WTC11 (cell line): ENCODE measurements around the gene WNT8A. TPM values are rescaled to one million over a fixed set of nuclear protein-coding genes. Genes with fewer than 3 reads are reported as not detected.

Experiments used
- ATAC-seq: fragments of 200-7000 bp; cut with Tn5 transposase; 2 replicates; pipeline ENCODE4 v1.10.0; 2021; ENCODE audit warnings: mild to moderate bottlenecking, moderate library complexity
- CTCF ChIA-PET: fragments of 300-600 bp; sonication (Branson Sonifier 250); formaldehyde crosslinking; loops from one replicate; lab custom pipeline; 2021; ENCODE audit warnings: antibody characterized with exemption; lab: Charles Lee
- POLR2A ChIA-PET: fragments of 350-600 bp; sonication (Branson Sonifier 250); formaldehyde crosslinking; loops from one replicate; lab custom pipeline; 2021; ENCODE audit warnings: antibody characterized with exemption; lab: Charles Lee
- DNase-seq: peaks from one replicate; pipeline ENCODE4 v3.0.0; 2021; ENCODE audit warnings: low spot score
- H3K27ac Mint-ChIP-seq: 2 replicates; pipeline ENCODE4 v1.8.0; 2021; ENCODE audit warnings: mixed read lengths
- H3K27me3 Mint-ChIP-seq: 2 replicates; pipeline ENCODE4 v1.8.0; 2021; ENCODE audit warnings: low read depth, mild to moderate bottlenecking, moderate library complexity, mixed read lengths
- H3K36me3 Mint-ChIP-seq: 2 replicates; pipeline ENCODE4 v1.8.0; 2021; ENCODE audit warnings: mixed read lengths
- H3K4me1 Mint-ChIP-seq: 2 replicates; pipeline ENCODE4 v1.8.0; 2022; ENCODE audit warnings: mixed read lengths
- H3K4me3 Mint-ChIP-seq: 2 replicates; pipeline ENCODE4 v1.8.0; 2021; ENCODE audit warnings: mild to moderate bottlenecking, moderate library complexity, mixed read lengths
- H3K9me3 Mint-ChIP-seq: 2 replicates; pipeline ENCODE4 v1.8.0; 2021; ENCODE audit warnings: mixed read lengths
- ETV6 ChIP-seq: sonication (generic); formaldehyde crosslinking; IDR thresholded peaks from 2 replicates; pipeline ENCODE4 v1.8.1; 2022; ENCODE audit warnings: mild to moderate bottlenecking, missing genetic modification reagents
- FOXJ3 ChIP-seq: sonication (generic); formaldehyde crosslinking; IDR thresholded peaks from 2 replicates; pipeline ENCODE4 v1.9.0; 2021; ENCODE audit warnings: missing genetic modification reagents, mild to moderate bottlenecking, borderline replicate concordance
- FOXP1 ChIP-seq: sonication (generic); formaldehyde crosslinking; IDR thresholded peaks from 2 replicates; pipeline ENCODE4 v1.8.0; 2022; ENCODE audit warnings: missing genetic modification reagents, mild to moderate bottlenecking, moderate library complexity, borderline replicate concordance
- GRHL2 ChIP-seq: fragments of 250-450 bp; sonication (Bioruptor Pico); IDR thresholded peaks from 2 replicates; pipeline ENCODE4 v1.8.0; 2022; ENCODE audit warnings: mild to moderate bottlenecking, moderate library complexity; ENCODE audit not compliant: insufficient replicate concordance, severe bottlenecking
- MXD4 ChIP-seq: fragments of 250-450 bp; sonication (Bioruptor Pico); IDR thresholded peaks from 2 replicates; pipeline ENCODE4 v1.8.0; 2021; ENCODE audit warnings: mild to moderate bottlenecking, moderate library complexity, borderline replicate concordance
- NFATC4 ChIP-seq: fragments of 250-450 bp; sonication (Bioruptor Pico); IDR thresholded peaks from 2 replicates; pipeline ENCODE4 v1.9.0; 2021; ENCODE audit warnings: mild to moderate bottlenecking
- NFYB ChIP-seq: sonication (generic); formaldehyde crosslinking; conservative IDR thresholded peaks from 2 replicates; pipeline ENCODE4 v1.8.0; 2022; ENCODE audit warnings: low read depth, missing genetic modification reagents
- TEAD1 ChIP-seq: sonication (generic); formaldehyde crosslinking; IDR thresholded peaks from 2 replicates; pipeline ENCODE4 v1.8.0; 2022; ENCODE audit warnings: mild to moderate bottlenecking, missing genetic modification reagents
- TEAD4 ChIP-seq: sonication (generic); formaldehyde crosslinking; IDR thresholded peaks from 2 replicates; pipeline ENCODE4 v1.8.0; 2022; ENCODE audit warnings: mild to moderate bottlenecking, missing genetic modification reagents
- ZNF219 ChIP-seq: sonication (generic); formaldehyde crosslinking; IDR thresholded peaks from 2 replicates; pipeline ENCODE4 v1.8.0; 2023; ENCODE audit warnings: missing genetic modification reagents, mild to moderate bottlenecking, borderline replicate concordance
- ZNF423 ChIP-seq: fragments of 250-450 bp; sonication (Bioruptor Pico); IDR thresholded peaks from 2 replicates; pipeline ENCODE4 v2.1.2; 2022; ENCODE audit warnings: mild to moderate bottlenecking, moderate library complexity
- total RNA-seq: library from RNA; stranded (reverse); gene quantifications from 3 replicates; pipeline ENCODE4 v1.2.3, GENCODE V29; 2021
- TF ChIP-seq, protein P1 (sequence below): fragments of 250-450 bp; sonication (Bioruptor Pico); IDR thresholded peaks from 2 replicates; pipeline ENCODE4 v2.1.2; 2022; ENCODE audit warnings: mild to moderate bottlenecking, moderate library complexity
- TF ChIP-seq, protein P2 (sequence below): sonication (generic); formaldehyde crosslinking; IDR thresholded peaks from 2 replicates; pipeline ENCODE4 v1.8.0; 2023; ENCODE audit warnings: missing genetic modification reagents, mild to moderate bottlenecking, borderline replicate concordance
- TF ChIP-seq, protein P3 (sequence below): fragments of 250-450 bp; sonication (Bioruptor Pico); IDR thresholded peaks from 2 replicates; pipeline ENCODE4 v1.9.0; 2021; ENCODE audit warnings: moderate library complexity, mild to moderate bottlenecking, inconsistent platforms, borderline replicate concordance
- TF ChIP-seq, protein P4 (sequence below): sonication (generic); formaldehyde crosslinking; IDR thresholded peaks from 2 replicates; pipeline ENCODE4 v1.8.1; 2022; ENCODE audit warnings: low read depth, missing genetic modification reagents, borderline replicate concordance

Gene WNT8A
- total RNA-seq, 1 experiment from 2014 or later: not detected

DNA sequence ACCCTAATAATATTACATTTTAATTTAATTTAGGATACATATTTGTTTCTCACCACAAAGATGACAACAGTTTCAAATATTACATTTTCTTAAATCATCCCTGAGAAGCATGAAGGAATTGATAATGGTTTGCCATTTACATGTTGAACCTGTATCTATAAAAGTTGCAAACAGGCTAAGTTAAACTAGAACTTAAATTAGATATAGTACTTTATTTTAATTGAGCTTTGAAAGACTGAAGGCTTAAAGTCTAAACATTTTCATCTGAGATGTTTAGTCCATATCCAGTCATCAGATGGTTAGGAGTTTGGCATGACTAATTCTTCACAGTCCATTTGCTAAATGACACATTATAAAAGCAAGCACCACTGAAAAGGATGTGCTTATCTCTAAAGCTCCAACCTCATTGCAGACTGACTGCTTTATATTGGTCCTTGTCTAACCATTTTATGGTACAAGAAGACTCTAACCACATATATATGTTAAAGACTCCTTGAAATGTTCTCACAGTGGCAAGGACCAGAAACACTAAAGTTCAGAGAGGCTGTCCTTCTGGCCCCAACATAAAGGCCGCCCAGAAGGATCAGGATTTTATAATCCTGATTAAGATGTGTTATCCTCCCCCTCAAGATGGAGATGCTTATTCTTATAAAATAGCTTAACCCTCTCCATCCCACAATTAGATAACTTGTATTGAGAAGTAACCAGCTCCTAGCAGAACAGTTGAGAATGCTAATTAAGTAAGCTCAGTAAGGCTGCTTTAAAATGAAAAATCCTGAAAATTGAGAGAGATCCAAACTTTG, 25.8 kb downstream of the WNT8A start:
- H3K9me3 Mint-ChIP-seq: no peaks in the 10 kb centered on the region

DNA sequence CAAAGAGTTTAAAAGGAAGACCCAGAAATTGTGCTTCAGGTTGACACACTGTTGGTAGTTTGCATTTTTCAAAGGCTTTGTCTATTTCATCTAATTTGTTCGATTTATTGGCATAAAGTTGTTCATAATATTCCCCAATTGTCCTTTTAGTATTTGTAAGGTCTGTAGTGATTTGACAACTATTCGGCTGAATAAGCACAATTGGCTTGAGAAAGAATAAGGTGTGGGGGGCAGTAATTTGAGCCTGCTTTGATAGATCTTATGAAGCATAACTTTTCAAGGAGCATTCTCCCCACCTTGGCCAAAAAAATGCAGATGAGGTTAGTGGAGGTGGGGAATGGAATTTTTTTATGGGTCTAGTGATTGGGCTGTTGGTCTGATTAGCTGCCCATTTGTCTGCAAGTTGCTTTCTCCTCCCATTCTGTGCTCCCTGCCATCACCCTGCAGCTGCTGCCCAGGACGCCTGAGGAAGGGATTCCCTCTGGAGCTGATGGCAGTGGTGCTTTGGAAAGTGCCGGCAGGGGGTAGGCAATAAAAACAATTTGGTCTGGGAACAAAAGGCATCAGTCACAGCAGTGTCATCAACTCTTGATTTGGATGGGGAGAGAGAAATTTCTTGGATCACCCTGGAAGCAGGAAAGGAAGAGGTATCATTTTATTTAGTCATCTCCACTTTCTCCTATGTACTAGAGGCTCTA, 26.6 kb downstream of the WNT8A start:
- Mint-ChIP-seq H3K4me3 (no peak overlapping the region), H3K27ac (no peak overlapping the region), H3K4me1 (peaks cover 14% of the 10 kb centered on the region), H3K9me3 (no peaks in the 10 kb centered on the region), H3K27me3 (peaks cover 14% of the 10 kb centered on the region), H3K36me3 (no peaks in the 10 kb centered on the region)
- ATAC-seq (peak; percentile 46; the same call in 1 of the 2 replicates), DNase-seq (peak; percentile 21)
- POLR2A ChIA-PET: no interaction called here
- no peak for TF ChIP-seq FOXP1 (CRISPR knock-in tag)
- TF ChIP-seq TEAD4 (CRISPR knock-in tag): no peak
- no peak for TF ChIP-seq NFATC4 (CRISPR knock-in tag)
- peak; percentile 49; the same call in 1 of the 2 replicates for TF ChIP-seq ZNF423 (CRISPR knock-in tag)
- CTCF ChIA-PET: interaction anchor here (0.9 to 3.7 kb wide), 4 partner anchors 23 to 33 kb away, joined by 4 to 20 read pairs (median 8); no protein-coding TSS in a partner anchor

More for the DNA sequence above, 25.8 kb downstream of the WNT8A start:
- peaks cover 14% of the 10 kb centered on the region for H3K4me1 Mint-ChIP-seq
- H3K27me3 Mint-ChIP-seq: peaks cover 19% of the 10 kb centered on the region
- CTCF ChIA-PET: interaction anchor here (0.9 to 3.7 kb wide), 4 partner anchors 23 to 33 kb away, joined by 4 to 20 read pairs (median 8); no protein-coding TSS in a partner anchor
- TF ChIP-seq, protein P1, sequence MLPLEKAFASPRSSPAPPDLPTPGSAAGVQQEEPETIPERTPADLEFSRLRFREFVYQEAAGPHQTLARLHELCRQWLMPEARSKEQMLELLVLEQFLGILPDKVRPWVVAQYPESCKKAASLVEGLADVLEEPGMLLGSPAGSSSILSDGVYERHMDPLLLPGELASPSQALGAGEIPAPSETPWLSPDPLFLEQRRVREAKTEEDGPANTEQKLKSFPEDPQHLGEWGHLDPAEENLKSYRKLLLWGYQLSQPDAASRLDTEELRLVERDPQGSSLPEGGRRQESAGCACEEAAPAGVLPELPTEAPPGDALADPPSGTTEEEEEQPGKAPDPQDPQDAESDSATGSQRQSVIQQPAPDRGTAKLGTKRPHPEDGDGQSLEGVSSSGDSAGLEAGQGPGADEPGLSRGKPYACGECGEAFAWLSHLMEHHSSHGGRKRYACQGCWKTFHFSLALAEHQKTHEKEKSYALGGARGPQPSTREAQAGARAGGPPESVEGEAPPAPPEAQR (CRISPR knock-in tag): no peak
- TF ChIP-seq, protein P2, sequence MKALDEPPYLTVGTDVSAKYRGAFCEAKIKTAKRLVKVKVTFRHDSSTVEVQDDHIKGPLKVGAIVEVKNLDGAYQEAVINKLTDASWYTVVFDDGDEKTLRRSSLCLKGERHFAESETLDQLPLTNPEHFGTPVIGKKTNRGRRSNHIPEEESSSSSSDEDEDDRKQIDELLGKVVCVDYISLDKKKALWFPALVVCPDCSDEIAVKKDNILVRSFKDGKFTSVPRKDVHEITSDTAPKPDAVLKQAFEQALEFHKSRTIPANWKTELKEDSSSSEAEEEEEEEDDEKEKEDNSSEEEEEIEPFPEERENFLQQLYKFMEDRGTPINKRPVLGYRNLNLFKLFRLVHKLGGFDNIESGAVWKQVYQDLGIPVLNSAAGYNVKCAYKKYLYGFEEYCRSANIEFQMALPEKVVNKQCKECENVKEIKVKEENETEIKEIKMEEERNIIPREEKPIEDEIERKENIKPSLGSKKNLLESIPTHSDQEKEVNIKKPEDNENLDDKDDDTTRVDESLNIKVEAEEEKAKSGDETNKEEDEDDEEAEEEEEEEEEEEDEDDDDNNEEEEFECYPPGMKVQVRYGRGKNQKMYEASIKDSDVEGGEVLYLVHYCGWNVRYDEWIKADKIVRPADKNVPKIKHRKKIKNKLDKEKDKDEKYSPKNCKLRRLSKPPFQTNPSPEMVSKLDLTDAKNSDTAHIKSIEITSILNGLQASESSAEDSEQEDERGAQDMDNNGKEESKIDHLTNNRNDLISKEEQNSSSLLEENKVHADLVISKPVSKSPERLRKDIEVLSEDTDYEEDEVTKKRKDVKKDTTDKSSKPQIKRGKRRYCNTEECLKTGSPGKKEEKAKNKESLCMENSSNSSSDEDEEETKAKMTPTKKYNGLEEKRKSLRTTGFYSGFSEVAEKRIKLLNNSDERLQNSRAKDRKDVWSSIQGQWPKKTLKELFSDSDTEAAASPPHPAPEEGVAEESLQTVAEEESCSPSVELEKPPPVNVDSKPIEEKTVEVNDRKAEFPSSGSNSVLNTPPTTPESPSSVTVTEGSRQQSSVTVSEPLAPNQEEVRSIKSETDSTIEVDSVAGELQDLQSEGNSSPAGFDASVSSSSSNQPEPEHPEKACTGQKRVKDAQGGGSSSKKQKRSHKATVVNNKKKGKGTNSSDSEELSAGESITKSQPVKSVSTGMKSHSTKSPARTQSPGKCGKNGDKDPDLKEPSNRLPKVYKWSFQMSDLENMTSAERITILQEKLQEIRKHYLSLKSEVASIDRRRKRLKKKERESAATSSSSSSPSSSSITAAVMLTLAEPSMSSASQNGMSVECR (CRISPR knock-in tag): no peak
- TF ChIP-seq, all 79 proteins: peak for 0
- H3K27ac Mint-ChIP-seq: no peak overlapping the region
- H3K36me3 Mint-ChIP-seq: no peaks in the 10 kb centered on the region
- POLR2A ChIA-PET: no interaction called here
- DNase-seq: no peak
- no peak for ATAC-seq
- H3K4me3 Mint-ChIP-seq: no peak overlapping the region

DNA sequence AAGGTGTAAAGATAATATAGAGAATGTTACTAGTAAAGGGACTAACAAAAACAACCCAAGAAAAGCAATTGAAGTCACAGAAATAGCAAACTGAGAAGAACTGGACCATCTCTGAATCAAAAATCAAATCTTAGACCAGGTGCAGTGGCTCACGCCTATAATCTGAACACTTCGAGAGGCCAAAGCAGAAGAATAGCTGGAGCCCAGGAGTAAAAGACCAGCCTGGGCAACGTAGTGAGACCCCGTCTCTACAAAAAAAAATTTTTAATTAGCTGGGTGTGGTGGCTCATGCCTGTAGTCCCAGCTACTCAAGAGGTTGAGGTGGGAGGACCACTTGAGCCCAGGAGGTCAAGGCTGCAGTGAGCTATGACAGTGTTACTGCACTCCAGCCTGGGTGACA, 27.3 kb downstream of the WNT8A start:
- DNase-seq (no peak), ATAC-seq (no peak)
- peaks cover 16% of the 10 kb centered on the region for H3K27me3 Mint-ChIP-seq
- POLR2A ChIA-PET: no interaction called here
- no peak overlapping the region for H3K4me3 Mint-ChIP-seq
- CTCF ChIA-PET: interaction anchor here (1.3 to 3.7 kb wide), 2 partner anchors 22 to 29 kb away, joined by 3 to 20 read pairs; no protein-coding TSS in a partner anchor
- no peaks in the 10 kb centered on the region for H3K9me3 Mint-ChIP-seq
- H3K36me3 Mint-ChIP-seq: no peaks in the 10 kb centered on the region
- TF ChIP-seq ETV6 (CRISPR knock-in tag): no peak
- TF ChIP-seq, protein P3, sequence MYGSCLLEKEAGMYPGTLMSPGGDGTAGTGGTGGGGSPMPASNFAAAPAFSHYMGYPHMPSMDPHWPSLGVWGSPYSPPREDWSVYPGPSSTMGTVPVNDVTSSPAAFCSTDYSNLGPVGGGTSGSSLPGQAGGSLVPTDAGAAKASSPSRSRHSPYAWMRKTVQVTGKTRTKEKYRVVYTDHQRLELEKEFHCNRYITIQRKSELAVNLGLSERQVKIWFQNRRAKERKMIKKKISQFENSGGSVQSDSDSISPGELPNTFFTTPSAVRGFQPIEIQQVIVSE (CRISPR knock-in tag): no peak
- no peak for TF ChIP-seq FOXJ3 (CRISPR knock-in tag)
- no peak for TF ChIP-seq GRHL2 (CRISPR knock-in tag)
- TF ChIP-seq, protein P4, sequence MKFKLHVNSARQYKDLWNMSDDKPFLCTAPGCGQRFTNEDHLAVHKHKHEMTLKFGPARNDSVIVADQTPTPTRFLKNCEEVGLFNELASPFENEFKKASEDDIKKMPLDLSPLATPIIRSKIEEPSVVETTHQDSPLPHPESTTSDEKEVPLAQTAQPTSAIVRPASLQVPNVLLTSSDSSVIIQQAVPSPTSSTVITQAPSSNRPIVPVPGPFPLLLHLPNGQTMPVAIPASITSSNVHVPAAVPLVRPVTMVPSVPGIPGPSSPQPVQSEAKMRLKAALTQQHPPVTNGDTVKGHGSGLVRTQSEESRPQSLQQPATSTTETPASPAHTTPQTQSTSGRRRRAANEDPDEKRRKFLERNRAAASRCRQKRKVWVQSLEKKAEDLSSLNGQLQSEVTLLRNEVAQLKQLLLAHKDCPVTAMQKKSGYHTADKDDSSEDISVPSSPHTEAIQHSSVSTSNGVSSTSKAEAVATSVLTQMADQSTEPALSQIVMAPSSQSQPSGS (CRISPR knock-in tag): no peak
- no peak for TF ChIP-seq ZNF219 (CRISPR knock-in tag)
- no peak for TF ChIP-seq NFYB
- TF ChIP-seq, protein P1 (CRISPR knock-in tag): no peak
- no peak for TF ChIP-seq NFATC4 (CRISPR knock-in tag)
- no peak for TF ChIP-seq TEAD1 (CRISPR knock-in tag)
- no peak for TF ChIP-seq MXD4 (CRISPR knock-in tag)
- H3K27ac Mint-ChIP-seq: no peak overlapping the region
- H3K4me1 Mint-ChIP-seq: peaks cover 14% of the 10 kb centered on the region
